Right lobe of liver (tissue), 4 donors: ENCODE data around the gene ABCG4.

Experiments used
- CTCF ChIP-seq, 4 donors: fragments of 200-600 bp in 3 of 4; fragments of 450-650 bp in 1 of 4; IDR thresholded peaks; one replicate each; pipeline versions ENCODE4 v1.5.1 to v1.8.0; 2016 to 2022; ENCODE audit warnings: antibody characterized with exemption in 4 of 4, mild to moderate bottlenecking in 2 of 4
- POLR2A ChIP-seq: fragments of 450-650 bp; IDR thresholded peaks from one replicate; pipeline ENCODE4 v1.6.1; 2017; ENCODE audit warnings: antibody characterized with exemption, mild to moderate bottlenecking
- donor health status: DM: no; HTN: no; CAD: no.
- donor health status: DM: no; HTN: no; CAD: no.
- donor health status: DM: no; HTN: yes; CAD: no.

- no peak for TF ChIP-seq CTCF (IDR thresholded peaks at IDR 0.05)
- no peak for TF ChIP-seq POLR2A
Observed at GRCh38 chr11:119116601-119117000, 32.3 kb upstream of the ABCG4 start.
